22Rv1 (cell line): Measurements from ENCODE around the gene PRKCQ.

Experiments
- ZFX ChIP-seq: fragments of 450-650 bp; IDR thresholded peaks from 2 replicates; pipeline ENCODE4 v1.6.1; 2017; ENCODE audit warnings: antibody characterized with exemption, borderline replicate concordance
- TF ChIP-seq, protein P1 (sequence below): fragments of 450-650 bp; IDR thresholded peaks from 2 replicates; pipeline ENCODE4 v1.5.1; 2017; ENCODE audit warnings: mild to moderate bottlenecking

DNA sequence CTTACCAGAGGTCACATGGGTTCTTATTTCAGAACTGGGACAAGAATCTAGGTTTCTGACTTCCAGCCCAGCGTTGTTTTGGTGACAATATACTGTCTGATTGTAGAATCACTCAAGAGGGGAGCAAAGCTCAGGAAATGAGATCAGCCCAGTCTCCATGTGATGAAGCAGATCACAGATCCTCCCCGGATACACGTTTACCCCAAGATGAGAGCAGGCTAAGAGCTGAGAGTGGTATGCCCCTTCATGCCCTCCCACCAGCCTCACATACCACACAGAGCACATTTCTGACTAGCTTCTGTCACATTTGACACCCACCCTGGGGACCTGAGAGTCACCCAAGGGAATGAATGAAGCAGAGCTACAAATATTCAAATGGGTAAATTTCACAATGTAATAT, 27.1 kb upstream of the PRKCQ start:
- TF ChIP-seq, protein P1, sequence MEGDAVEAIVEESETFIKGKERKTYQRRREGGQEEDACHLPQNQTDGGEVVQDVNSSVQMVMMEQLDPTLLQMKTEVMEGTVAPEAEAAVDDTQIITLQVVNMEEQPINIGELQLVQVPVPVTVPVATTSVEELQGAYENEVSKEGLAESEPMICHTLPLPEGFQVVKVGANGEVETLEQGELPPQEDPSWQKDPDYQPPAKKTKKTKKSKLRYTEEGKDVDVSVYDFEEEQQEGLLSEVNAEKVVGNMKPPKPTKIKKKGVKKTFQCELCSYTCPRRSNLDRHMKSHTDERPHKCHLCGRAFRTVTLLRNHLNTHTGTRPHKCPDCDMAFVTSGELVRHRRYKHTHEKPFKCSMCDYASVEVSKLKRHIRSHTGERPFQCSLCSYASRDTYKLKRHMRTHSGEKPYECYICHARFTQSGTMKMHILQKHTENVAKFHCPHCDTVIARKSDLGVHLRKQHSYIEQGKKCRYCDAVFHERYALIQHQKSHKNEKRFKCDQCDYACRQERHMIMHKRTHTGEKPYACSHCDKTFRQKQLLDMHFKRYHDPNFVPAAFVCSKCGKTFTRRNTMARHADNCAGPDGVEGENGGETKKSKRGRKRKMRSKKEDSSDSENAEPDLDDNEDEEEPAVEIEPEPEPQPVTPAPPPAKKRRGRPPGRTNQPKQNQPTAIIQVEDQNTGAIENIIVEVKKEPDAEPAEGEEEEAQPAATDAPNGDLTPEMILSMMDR, result no peak
- TF ChIP-seq ZFX, result no peak
